Natural killer cell (primary cell): ENCODE data around the gene MOB4. TPM values are rescaled to one million over a fixed set of nuclear protein-coding genes. Genes with fewer than 3 reads are reported as not detected.

Experiments
- ATAC-seq, 3 donors: fragments of 150-1000 bp in 2 of 3; fragments of 200-7000 bp in 1 of 3; cut with Tn5 transposase; 1 replicate in 1 of 3; 2 replicates in 2 of 3; pipeline ENCODE4 v1.10.0; 2021; ENCODE audit warnings: mild to moderate bottlenecking in 2 of 3, moderate library complexity in 2 of 3
- DNase-seq, 2 donors: peaks; one replicate each; pipeline versions ENCODE4 v3.0.0 to v3.0.0-alpha.2; 2013 to 2021; ENCODE audit warnings: mixed read lengths in 1 of 2
- H3K27ac ChIP-seq: one replicate; pipeline ENCODE4 v1.5.1; 2013; ENCODE audit warnings: mild to moderate bottlenecking, low read length
- H3K27me3 ChIP-seq: one replicate; pipeline ENCODE4 v1.6.1; 2013; ENCODE audit warnings: low read length; ENCODE audit not compliant: control insufficient read depth, insufficient read depth
- H3K36me3 ChIP-seq: one replicate; pipeline ENCODE4 v1.6.1; 2013; ENCODE audit warnings: low read length; ENCODE audit not compliant: control insufficient read depth, insufficient read depth
- H3K4me1 ChIP-seq: one replicate; pipeline ENCODE4 v1.6.1; 2013; ENCODE audit warnings: low read length; ENCODE audit not compliant: control insufficient read depth, insufficient read depth
- H3K4me3 ChIP-seq: one replicate; pipeline ENCODE4 v1.5.1; 2013; ENCODE audit warnings: low read length
- H3K9me3 ChIP-seq: one replicate; pipeline ENCODE4 v1.6.1; 2013; ENCODE audit warnings: low read length; ENCODE audit not compliant: control insufficient read depth, insufficient read depth
- H3K27ac Mint-ChIP-seq, 2 donors: one replicate each; pipeline ENCODE4 v1.8.0; 2022; ENCODE audit warnings: mild to moderate bottlenecking in 2 of 2, mixed read lengths in 2 of 2, moderate library complexity in 1 of 2
- H3K27me3 Mint-ChIP-seq, 2 donors: one replicate each; pipeline ENCODE4 v1.8.0; 2022; ENCODE audit warnings: low read depth in 2 of 2, mixed read lengths in 2 of 2
- H3K36me3 Mint-ChIP-seq: one replicate; pipeline ENCODE4 v1.8.0; 2022; ENCODE audit warnings: mixed read lengths
- H3K4me1 Mint-ChIP-seq, 2 donors: one replicate each; pipeline ENCODE4 v1.8.0; 2022; ENCODE audit warnings: mixed read lengths in 2 of 2
- H3K4me3 Mint-ChIP-seq: one replicate; pipeline ENCODE4 v1.8.0; 2022; ENCODE audit warnings: mild to moderate bottlenecking, moderate library complexity, mixed read lengths
- H3K9me3 Mint-ChIP-seq, 2 donors: one replicate each; pipeline ENCODE4 v1.8.0; 2022; ENCODE audit warnings: mixed read lengths in 2 of 2
- WGBS: methylation state at CpG from one replicate; pipeline ENCODE4 v1.1.7; 2013; ENCODE audit warnings: missing lambda C conversion rate; ENCODE audit not compliant: insufficient coverage; 5-methylcytosine and 5-hydroxymethylcytosine counted together
- intact Hi-C: fragments of 100-400 bp; cut with micrococcal nuclease; formaldehyde crosslinking; loops from one replicate; pipeline ENCODE4 v1.14.2; 2022
- total RNA-seq, 4 donors: library from RNA; stranded (reverse); fragments of 120-200 nt in 1 of 4; gene quantifications; one replicate each; pipeline versions ENCODE4 v1.2.3 to v1.2.4, GENCODE V29; 2013 to 2022
- TF ChIP-seq, protein P1 (sequence below): fragments of 200-600 bp; IDR thresholded peaks from one replicate; pipeline ENCODE4 v1.8.0; 2022; ENCODE audit warnings: antibody characterized with exemption

MOB4 gene
- total RNA-seq, 3 donors from 2014 or later (not counting 1 experiment from before 2014, with no cell fraction given): 27.1 to 40.0 (median 34.9) TPM

DNA sequence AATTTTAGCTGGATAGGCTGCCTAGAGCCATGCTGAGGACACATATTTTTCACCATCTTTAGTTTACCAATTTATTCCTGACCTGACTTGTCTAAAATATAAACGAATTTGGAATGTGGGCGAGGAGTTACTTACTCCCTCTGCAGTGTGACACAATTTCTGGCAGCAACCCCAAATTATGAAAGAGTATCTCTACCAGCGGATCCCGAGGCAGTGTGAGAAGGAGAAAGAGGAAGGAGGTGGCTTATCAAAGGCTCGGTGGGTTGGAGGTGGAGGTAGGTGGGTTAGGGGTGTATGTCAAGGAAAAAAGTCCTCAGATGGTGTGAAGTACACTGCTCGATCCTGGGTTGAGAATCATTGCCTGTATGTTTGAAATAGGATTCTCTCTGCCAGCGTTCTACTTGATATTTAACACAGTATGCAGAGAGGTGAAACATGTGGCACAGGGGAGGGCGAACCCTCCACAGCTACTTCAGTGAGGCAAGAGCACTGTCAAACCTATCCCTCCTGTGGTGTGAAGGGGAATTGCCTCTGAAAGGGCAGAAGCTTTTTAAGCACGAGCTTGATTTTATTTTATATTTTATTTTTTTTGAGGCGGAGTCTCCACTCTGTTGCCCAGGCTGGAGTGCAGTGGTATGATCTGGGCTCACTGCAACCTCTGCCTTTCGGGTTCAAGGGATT, 83.6 kb downstream of the MOB4 start:
- Mint-ChIP-seq H3K9me3 (no peaks in the 10 kb centered on the region), H3K27me3 (peaks cover 18 to 24% of the 10 kb centered on the region in 2 donors), H3K4me1 (peaks cover 0 to 5% of the 10 kb centered on the region in 2 donors), H3K4me3 (no peak overlapping the region), H3K27ac (no peak overlapping the region), H3K36me3 (no peaks in the 10 kb centered on the region)
- 41% methylated on average over 10 of the region's 11 CpGs for WGBS
- Histone ChIP-seq H3K27me3 (peaks cover 2% of the 10 kb centered on the region), H3K4me3 (no peak overlapping the region), H3K9me3 (no peaks in the 10 kb centered on the region), H3K4me1 (no peaks in the 10 kb centered on the region), H3K36me3 (no peaks in the 10 kb centered on the region), H3K27ac (no peak overlapping the region)
- ATAC-seq (peak in 2 of 3 donors; percentile 46 to 76), DNase-seq (peak in 1 of 2 donors; percentile 66)
- TF ChIP-seq, protein P1, sequence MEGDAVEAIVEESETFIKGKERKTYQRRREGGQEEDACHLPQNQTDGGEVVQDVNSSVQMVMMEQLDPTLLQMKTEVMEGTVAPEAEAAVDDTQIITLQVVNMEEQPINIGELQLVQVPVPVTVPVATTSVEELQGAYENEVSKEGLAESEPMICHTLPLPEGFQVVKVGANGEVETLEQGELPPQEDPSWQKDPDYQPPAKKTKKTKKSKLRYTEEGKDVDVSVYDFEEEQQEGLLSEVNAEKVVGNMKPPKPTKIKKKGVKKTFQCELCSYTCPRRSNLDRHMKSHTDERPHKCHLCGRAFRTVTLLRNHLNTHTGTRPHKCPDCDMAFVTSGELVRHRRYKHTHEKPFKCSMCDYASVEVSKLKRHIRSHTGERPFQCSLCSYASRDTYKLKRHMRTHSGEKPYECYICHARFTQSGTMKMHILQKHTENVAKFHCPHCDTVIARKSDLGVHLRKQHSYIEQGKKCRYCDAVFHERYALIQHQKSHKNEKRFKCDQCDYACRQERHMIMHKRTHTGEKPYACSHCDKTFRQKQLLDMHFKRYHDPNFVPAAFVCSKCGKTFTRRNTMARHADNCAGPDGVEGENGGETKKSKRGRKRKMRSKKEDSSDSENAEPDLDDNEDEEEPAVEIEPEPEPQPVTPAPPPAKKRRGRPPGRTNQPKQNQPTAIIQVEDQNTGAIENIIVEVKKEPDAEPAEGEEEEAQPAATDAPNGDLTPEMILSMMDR: no peak
- intact Hi-C loops: no loop called here

GRCh38 chr2:197600306-197600705, 84.4 kb downstream of the MOB4 start:
- intact Hi-C loops: no loop called here
- H3K27ac Mint-ChIP-seq: no peak overlapping the region
- Histone ChIP-seq H3K9me3 (no peaks in the 10 kb centered on the region), H3K36me3 (no peaks in the 10 kb centered on the region), H3K4me1 (no peaks in the 10 kb centered on the region), H3K27ac (no peak overlapping the region), H3K27me3 (peaks cover 2% of the 10 kb centered on the region), H3K4me3 (no peak overlapping the region)
- 83% methylated on average over 5 of the region's 5 CpGs for WGBS
- no peak for ATAC-seq
- peaks cover 0 to 5% of the 10 kb centered on the region in 2 donors for H3K4me1 Mint-ChIP-seq
- no peak overlapping the region for H3K4me3 Mint-ChIP-seq
- H3K9me3 Mint-ChIP-seq: no peaks in the 10 kb centered on the region
- DNase-seq: no peak
- TF ChIP-seq, protein P1: no peak
- no peaks in the 10 kb centered on the region for H3K36me3 Mint-ChIP-seq
- H3K27me3 Mint-ChIP-seq: peaks cover 10 to 19% of the 10 kb centered on the region in 2 donors

- Mint-ChIP-seq H3K27me3 (peaks cover 17 to 18% of the 10 kb centered on the region in 2 donors), H3K36me3 (no peaks in the 10 kb centered on the region), H3K4me1 (peaks cover 0 to 5% of the 10 kb centered on the region in 2 donors), H3K9me3 (no peaks in the 10 kb centered on the region), H3K27ac (no peak overlapping the region), H3K4me3 (no peak overlapping the region)
- Histone ChIP-seq H3K27me3 (no peaks in the 10 kb centered on the region), H3K4me1 (no peaks in the 10 kb centered on the region), H3K4me3 (no peak overlapping the region), H3K9me3 (no peaks in the 10 kb centered on the region), H3K36me3 (no peaks in the 10 kb centered on the region), H3K27ac (no peak overlapping the region)
- ATAC-seq (no peak), DNase-seq (no peak)
- WGBS: 93% methylated on average over 2 of the region's 2 CpGs
- TF ChIP-seq, protein P1: no peak
- intact Hi-C loops: no loop called here
These were observed 85.9 kb downstream of the MOB4 start for GRCh38 chr2:197601726-197602125.

Other genes with a start within 250 kb of the MOB4 start
- gene ANKRD44, start 205.3 kb upstream of the MOB4 start, total RNA-seq: 100 to 1,000 TPM; 252 to 376 (median 311) TPM
- 100 to 1,000 TPM; 387 to 472 (median 447) TPM for gene SF3B1, start 81.0 kb upstream of the MOB4 start, total RNA-seq
- gene COQ10B, start 62.5 kb upstream of the MOB4 start, total RNA-seq: 10 to 100 TPM; 64.6 to 79.2 (median 72.5) TPM
- 100 to 1,000 TPM in 2 of 3 donors, 10 to 100 TPM in 1; 79.7 to 130 (median 113) TPM for gene HSPD1, start 16.2 kb upstream of the MOB4 start, total RNA-seq
- 10 to 100 TPM; 47.6 to 70.7 (median 50.7) TPM for gene HSPE1, start 15.7 kb upstream of the MOB4 start, total RNA-seq
- gene RFTN2, start 159.5 kb downstream of the MOB4 start, total RNA-seq: not detected
- 10 to 100 TPM in 2 of 3 donors, 1 to 10 TPM in 1; 5.7 to 12.2 (median 11.8) TPM for gene MARS2, start 189.3 kb downstream of the MOB4 start, total RNA-seq